AG10803 (cell line): ENCODE results near the gene PRKACB.
"Not testable (repeated sequence)": the region's sequence is repeated elsewhere in the genome, so short reads cannot be mapped to it uniquely, and the experiment has no call there.

Experiments
- DNase-seq: peaks from one replicate; pipeline ENCODE4 v3.0.0; 2010; ENCODE audit warnings: low read depth
- H3K4me3 ChIP-seq: 2 replicates; pipeline ENCODE4 v1.5.1; 2011; ENCODE audit warnings: mild to moderate bottlenecking, low read length, control low read depth
- TF ChIP-seq, protein P1 (sequence below): conservative IDR thresholded peaks from 2 replicates; pipeline ENCODE4 v1.5.1; 2011; ENCODE audit warnings: mild to moderate bottlenecking, low read length, control low read depth, inconsistent platforms

The PRKACB gene

DNA sequence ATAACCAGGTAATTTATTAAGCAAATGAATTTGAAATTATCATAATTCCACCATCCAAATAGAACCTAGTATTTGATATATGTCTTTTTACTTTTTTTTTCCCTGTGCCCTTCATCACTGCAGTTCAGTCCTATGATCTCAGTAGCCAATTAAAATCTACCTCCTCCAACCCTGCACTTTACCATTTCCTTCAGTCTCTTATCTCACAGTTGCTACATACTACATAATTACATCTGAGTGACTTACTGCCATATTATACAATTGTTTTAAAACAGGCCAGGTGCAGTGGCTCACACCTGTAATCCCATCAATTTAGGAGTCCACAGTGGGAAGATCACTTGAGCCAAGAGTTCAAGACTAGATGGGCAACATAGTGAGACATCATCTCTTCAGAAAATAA is 73.2 kb downstream of the PRKACB start:
- TF ChIP-seq, protein P1, sequence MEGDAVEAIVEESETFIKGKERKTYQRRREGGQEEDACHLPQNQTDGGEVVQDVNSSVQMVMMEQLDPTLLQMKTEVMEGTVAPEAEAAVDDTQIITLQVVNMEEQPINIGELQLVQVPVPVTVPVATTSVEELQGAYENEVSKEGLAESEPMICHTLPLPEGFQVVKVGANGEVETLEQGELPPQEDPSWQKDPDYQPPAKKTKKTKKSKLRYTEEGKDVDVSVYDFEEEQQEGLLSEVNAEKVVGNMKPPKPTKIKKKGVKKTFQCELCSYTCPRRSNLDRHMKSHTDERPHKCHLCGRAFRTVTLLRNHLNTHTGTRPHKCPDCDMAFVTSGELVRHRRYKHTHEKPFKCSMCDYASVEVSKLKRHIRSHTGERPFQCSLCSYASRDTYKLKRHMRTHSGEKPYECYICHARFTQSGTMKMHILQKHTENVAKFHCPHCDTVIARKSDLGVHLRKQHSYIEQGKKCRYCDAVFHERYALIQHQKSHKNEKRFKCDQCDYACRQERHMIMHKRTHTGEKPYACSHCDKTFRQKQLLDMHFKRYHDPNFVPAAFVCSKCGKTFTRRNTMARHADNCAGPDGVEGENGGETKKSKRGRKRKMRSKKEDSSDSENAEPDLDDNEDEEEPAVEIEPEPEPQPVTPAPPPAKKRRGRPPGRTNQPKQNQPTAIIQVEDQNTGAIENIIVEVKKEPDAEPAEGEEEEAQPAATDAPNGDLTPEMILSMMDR, result no peak
- H3K4me3 ChIP-seq, result no peak overlapping the region
- DNase-seq, result no peak

DNA sequence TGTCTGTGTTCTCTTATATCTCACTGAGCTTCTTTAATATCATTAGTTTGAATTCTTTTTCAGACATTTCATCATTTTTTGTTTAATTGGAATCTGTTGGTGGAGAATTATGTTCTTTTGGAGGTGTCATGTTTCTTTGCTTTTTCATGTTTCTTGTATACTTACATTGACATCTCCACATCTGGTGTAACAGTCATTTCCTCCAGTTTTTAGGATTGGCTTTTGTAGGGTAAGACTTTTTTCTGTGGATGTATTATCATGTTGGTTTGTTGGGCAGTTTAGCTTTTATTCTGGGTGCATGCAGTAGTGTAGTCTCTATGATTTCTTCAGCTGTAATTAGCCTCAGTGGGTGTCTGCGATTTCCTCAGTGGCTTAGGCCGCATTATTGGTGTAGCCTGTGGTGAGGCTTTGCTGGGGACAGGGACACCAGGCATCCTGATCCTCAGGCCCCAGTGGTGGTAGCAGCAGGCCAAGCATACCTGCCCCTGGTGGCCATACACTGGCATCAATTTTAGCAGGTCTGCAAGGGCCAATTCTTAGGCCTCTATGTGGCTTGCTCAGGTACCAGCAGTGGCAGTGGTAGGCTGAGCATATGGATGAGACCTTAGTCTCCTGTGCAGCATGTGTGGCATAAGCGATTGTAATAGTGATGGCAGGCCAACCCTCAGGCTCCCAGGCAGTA is 79.8 kb downstream of the PRKACB start:
- peak; percentile 1 for DNase-seq
- no peak overlapping the region for H3K4me3 ChIP-seq
- TF ChIP-seq, protein P1, result no peak

DNA sequence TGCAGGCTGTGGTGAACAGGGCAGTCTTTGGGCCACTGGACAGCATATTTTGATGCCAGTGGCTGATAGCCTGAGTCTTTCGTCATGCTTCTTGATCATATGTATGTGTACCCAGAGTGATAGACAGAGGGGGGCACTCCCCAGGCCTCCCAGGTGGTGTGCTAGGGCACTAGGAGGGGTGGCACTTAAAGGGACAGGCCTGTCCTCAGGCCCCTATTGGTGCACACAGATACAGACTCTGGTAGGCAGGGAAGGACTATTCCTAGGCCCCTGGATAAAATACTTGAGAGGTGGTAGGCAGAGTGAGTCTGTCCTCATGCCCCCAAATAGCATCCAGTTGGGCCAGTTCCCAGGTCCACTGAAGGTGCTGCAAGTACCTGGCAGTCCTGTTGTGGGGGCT is 80.8 kb downstream of the PRKACB start:
- no peak overlapping the region for H3K4me3 ChIP-seq

DNA sequence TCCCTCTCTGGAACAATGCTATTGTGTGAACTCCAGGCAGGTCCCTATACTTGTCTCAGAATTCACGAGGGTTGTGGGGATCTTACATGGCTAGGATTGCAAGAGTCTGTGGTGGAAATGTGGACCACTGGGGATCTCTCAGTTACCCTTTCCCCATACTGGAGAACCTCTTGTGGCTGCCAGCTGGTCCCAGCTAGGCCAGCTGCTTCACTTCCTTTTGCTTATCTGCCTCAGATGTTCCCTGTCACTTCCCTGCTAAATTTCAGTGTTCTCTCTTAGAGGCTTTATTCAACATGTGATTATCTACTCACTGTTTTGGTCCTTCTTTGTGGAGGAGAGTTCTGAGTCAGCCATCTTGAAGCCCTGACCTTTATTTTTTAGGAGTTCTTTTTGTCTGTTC is 81.6 kb downstream of the PRKACB start:
- no peak for DNase-seq
- no peak overlapping the region for H3K4me3 ChIP-seq
- TF ChIP-seq, protein P1, result no peak

More for the DNA sequence above, 80.8 kb downstream of the PRKACB start:
- DNase-seq, result no peak
- TF ChIP-seq, protein P1, result no peak

DNA sequence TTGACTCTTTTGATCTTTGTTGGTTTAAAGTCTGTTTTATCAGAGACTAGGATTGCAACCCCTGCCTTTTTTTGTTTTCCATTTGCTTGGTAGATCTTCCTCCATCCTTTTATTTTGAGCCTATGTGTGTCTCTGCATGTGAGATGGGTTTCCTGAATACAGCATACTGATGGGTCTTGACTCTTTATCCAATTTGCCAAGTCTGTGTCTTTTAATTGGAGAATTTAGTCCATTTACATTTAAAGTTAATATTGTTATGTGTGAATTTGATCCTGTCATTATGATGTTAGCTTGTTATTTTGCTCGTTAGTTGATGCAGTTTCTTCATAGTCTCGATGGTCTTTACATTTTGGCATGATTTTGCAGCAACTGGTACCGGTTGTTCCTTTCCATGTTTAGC is 88.6 kb downstream of the PRKACB start:
- not testable (repeated sequence) for DNase-seq, H3K4me3 ChIP-seq

DNA sequence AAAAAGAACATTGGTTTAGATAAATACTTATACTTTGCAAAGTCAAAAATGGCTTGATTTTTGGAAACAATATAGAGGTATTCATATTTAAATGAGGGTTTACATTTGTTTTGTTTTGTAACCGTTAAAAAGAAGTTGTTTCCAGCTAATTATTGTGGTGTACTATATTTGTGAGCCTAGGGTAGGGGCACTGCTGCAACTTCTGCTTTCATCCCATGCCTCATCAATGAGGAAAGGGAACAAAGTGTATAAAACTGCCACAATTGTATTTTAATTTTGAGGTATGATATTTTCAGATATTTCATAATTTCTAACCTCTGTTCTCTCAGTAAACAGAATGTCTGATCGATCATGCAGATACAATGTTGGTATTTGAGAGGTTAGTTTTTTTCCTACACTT is 92.2 kb downstream of the PRKACB start:
- no peak overlapping the region for H3K4me3 ChIP-seq
- no peak for DNase-seq
- TF ChIP-seq, protein P1, result no peak

DNA sequence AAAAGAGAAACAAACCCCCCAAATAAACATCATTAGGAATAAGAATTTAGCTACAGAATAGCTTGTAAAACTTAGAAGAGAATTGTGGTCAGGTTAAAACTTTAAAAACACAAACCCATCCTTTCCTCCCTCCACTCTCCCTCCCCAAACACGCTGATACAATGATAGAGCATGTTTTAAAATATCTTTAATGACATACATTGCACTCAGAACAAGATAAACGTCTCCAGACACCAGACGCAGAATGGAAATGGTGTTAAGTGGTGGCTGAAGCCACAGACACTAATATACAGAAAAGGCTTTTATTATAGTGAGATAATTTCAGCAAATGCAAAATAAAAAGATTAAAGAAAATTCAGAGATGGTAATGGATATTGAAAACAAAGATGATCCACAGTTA is 98.6 kb downstream of the PRKACB start:
- TF ChIP-seq, protein P1, result no peak
- DNase-seq, result no peak
- H3K4me3 ChIP-seq, result no peak overlapping the region
